WI38 (cell line): ENCODE results near the gene SLX9.

Source experiments
- H3K4me3 ChIP-seq: 2 replicates; pipeline ENCODE4 v1.5.1; 2011; ENCODE audit warnings: low read depth, mild to moderate bottlenecking, control low read depth, low read length
- CTCF ChIP-seq: IDR thresholded peaks from 2 replicates; pipeline ENCODE4 v1.5.1; 2012; ENCODE audit warnings: low read depth, mild to moderate bottlenecking, control low read depth, low read length

SLX9 gene

DNA sequence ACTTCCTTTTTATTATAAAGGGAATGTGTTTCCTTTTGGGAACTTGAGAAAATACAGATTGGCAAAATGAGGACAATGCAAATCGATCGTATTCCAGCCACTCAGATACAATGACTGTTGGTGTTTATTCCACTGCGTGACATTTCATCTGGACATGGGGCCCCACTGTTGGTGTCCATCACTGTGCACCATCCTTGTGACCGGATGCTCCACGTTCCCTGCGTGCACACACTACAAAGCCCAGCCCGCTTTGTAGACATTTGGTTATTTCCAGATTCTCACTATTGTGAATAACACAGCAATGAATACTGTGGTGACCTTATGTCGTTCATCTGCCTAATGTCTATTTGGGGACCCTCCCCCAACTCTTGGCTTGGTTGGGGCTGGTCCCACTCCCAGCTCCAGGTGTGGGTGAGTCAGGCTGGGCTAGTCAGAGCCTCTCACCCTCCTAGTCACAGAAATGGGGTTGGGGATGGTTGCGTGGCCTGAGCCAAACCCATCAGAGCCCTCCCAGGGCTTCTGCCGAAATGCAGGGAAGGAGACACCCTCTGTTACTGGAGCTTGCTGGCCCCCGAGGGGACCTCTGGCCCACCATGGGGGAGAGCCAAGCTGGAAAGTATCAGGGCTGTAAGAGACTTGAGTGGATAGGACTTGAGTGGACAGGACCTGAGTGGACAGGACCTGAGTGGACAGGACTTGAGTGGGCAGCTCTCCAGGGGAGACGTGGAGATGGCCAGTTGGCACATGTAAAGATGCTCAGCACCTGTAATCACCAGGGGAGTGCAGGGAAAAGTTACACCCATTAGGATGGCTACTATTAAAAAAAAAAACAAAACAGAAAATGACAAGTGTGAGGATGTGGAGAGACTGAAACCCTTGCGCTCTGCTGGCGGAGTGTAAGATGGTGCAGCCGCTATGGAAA, 77.5 kb downstream of the SLX9 start:
- no peak overlapping the region for H3K4me3 ChIP-seq
- TF ChIP-seq CTCF: no peak

DNA sequence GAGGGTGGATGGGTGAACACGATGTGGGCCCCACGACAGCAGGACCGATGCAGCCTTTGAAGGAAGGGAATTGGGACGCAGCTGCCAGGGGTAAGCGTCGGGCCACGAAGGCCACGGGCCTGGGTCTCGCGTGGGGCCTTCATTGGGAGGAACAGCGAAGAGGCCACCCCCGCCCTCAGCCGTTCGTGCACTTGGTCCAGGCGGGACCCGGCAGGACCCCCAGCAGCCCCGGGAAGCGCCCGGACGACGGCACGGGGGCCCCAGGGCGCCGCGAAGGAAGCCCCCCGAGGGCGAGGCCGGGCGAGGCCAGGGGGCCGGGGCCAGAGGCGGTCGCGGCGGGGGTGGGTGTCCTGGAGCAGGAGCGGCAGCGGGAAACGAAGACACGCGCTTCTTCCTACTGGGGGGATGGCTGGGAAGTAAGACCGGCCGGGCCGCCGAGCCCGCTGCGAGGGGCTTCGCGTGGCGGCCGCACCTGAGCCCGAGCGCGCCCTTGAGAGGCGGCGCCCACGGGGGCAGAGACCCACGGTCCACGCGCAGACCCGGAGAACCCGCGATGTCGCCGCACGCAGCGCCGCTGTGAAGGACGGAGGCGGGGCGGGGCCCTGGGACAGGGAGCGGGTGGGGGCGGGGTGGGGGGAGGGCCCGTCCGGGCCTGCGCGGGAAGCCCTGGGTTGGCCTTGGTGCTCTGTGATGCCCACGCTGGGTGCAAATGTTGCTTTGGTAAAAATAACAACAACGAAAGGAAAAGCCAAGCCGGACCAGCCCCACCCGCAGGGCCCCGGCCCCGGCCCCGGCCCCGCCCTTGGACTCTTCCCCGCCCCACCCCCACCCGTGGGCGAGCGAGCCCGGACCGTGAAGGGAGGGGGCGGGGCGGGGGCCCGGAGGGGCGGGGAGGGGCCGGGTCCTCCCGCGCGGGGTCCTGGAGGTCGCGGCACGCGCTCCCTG, 78.6 kb downstream of the SLX9 start:
- no peak for TF ChIP-seq CTCF
- H3K4me3 ChIP-seq: no peak overlapping the region

DNA sequence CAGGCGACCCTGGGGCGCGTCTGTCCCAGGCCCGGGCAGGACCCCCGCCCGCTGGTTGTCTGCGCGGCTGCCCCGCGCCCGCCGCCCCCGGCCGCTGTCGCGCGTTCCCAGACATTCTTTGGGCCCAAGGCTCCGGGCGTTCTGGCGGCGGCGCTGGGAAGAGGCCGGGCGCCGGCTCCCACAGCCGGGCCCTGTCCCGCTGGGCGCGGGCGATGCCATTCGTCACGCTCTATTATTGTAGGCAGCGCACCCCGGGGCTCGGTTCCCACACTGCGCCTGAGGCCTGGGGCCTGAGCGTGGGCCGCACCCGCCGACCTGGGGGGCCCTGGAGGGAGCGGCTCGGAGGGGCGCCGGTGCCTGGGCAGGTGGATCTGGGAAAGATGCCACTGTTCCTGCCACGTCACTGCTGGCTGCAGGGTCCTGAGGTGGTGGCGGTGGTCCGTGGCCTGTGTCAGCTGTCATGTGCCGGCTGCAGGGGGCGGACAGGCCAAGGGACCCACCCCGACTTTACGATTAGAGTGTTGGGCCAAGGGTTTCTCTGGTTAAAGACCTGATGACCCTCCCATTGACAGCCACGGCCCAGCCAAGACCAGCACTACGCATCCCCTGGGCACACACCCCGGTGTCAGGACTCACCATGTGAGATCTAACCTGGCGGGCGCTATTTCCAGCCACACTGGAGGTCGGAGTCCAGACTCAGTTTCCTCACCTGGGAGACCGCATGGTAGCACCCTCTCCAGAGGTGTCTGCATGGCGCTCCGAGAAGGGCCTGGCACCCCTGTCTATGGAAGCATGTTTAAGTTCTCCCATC, 79.5 kb downstream of the SLX9 start:
- H3K4me3 ChIP-seq: no peak overlapping the region

DNA sequence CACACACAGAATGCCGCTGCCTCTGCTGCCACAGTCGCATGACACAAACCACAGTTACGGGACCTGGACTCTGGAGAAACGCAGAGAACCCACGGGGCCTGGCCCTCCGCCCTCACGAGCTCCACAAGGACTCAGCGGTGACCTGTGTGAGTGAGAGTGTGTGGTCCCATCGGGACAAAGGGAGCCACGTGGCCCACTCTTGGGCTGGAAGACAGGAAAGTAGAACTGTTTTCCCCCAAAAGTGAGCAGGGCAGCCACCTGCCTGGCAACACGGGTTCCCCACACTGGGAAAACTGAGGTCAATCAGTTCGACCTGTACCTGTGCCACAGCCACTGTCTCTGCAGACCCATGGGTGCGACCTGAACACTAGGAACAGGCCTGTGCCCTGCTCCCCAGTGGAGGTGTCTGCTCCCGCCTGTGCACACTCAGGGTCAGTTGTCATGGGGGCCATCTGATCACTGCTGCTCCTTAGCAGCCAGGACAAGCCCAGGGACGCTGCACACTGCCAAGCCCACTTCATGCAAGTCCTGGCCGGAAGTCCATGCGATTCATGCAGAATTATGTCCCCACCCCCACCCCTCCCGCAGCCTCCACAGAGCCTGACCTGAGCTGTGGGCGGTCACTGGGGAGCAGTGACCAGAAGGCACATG, 80.2 kb downstream of the SLX9 start:
- no peak overlapping the region for H3K4me3 ChIP-seq
- TF ChIP-seq CTCF: no peak

More for the DNA sequence above, 79.5 kb downstream of the SLX9 start:
- TF ChIP-seq CTCF: no peak

DNA sequence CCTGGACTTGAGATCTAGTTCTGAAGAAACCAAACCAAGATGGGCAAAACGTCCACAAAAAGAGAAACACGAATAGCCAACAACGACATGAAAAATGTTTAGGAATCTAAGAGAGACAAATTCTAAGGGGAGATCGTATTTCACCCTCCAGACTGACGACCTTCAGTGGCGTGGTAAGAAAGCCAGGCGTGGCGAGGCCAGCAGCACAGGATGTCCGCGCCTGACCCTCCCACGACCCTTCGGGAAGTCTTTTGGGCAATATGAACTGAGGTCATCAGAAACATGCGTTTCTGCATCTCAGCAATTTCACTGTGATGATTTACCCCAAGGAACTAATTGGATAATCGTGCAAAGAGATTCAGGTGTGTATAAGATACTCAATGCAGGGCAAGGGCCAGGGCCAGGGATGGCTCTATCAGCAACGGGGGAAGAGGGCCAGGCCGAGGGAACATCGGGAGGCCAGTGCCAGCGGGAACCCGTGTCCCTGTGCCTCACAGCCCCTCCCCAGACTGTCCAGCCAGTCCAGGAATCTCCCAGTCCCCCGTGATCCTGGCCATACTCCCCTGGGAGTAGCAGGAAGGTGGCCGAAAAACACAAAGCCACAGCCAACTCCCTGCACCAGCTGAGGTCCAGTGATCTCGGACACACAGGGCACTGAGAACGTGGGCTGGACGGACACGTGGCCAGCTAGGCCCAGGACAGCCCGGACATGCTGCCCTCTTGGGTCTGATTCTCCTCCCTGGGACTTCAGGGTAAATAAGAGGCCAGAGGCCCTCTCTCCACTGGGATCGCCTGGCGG, 81.0 kb downstream of the SLX9 start:
- no peak for TF ChIP-seq CTCF

More for the DNA sequence above, 81.0 kb downstream of the SLX9 start:
- no peak overlapping the region for H3K4me3 ChIP-seq
